Gastroesophageal sphincter (tissue), 3 donors: ENCODE measurements around the gene SOX6.

Source experiments
- CTCF ChIP-seq, 4 experiments: fragments of 200-600 bp in 2 of 4; fragments of 450-650 bp in 2 of 4; sonication (generic) in 1 of 4; IDR thresholded peaks; one replicate each; pipeline ENCODE4 v1.5.1; 2017 to 2019; ENCODE audit warnings: antibody characterized with exemption in 4 of 4, mild to moderate bottlenecking in 2 of 4, moderate library complexity in 2 of 4
- POLR2A ChIP-seq, 2 donors: fragments of 450-650 bp; IDR thresholded peaks; one replicate each; pipeline ENCODE4 v1.6.1; 2017; ENCODE audit warnings: antibody characterized with exemption in 2 of 2, mild to moderate bottlenecking in 2 of 2, moderate library complexity in 1 of 2

- TF ChIP-seq CTCF (IDR thresholded peaks at IDR 0.05) = no peak
- no peak for TF ChIP-seq POLR2A (IDR thresholded peaks at IDR 0.05)
Observed at GRCh38 chr11:16289541-16289940, 66.8 kb downstream of the SOX6 start.
